NCI-H524 (cell line): Measurements from ENCODE around the gene LAMTOR5.
"Not testable (repeated sequence)": the region's sequence is repeated elsewhere in the genome, so short reads cannot be mapped to it uniquely, and the experiment has no call there.

Experiments
- DNase-seq, 2 experiments: peaks; one replicate each; lab custom pipeline; 2025; lab: John Stamatoyannopoulos, UW

The LAMTOR5 gene

DNA sequence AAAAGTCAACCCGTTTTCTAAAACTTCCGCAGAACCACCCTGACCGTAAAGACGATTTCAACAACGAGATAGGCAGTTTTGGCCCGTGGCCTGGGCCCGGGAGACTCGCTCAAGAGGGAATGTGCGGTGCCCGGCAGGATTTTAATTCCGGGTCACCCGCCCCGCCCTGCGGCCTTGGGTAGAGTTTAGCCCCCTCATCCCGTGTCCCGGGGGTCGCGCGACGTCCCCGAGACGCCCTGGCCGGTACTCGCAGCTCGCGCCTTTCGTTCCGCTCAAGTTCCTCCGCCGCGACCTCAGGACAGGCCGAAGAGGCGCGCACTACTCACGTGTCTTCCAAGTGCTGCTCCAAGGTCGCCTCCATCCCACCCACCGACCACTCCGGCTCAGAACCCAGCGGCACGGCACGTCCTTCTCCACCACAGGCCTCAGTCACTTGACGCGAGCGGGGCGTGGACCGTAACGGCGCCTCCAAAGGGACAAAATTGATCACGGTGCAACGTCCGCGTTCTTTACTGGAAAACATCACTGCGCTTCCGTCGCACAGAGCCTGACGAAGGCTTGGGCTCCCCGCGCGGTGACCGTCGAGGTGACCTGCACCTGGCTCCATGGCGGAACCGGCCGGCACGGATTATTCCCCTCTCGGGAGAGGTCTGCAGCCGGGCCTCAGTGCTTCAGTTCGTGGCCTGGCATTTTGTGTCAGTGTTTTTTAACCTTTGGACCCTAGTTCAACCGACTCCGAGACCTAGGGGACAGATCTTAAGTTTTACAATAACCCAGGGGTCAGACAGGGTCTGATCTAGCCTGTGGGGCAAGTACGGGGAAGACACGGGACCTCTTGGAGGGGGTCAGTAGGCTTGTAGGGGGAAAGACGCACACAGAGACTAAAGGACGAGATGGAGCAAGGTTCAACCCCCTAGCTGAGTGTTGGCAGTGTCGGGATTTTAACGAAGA, at the start of gene LAMTOR5:
Gene LAMTOR5 (minus strand): TSS at position 435 of the 951 bp plus-strand sequence. CDS start 74 bp downstream, at position 361.
- DNase-seq = peak; percentile 82 to 91

DNA sequence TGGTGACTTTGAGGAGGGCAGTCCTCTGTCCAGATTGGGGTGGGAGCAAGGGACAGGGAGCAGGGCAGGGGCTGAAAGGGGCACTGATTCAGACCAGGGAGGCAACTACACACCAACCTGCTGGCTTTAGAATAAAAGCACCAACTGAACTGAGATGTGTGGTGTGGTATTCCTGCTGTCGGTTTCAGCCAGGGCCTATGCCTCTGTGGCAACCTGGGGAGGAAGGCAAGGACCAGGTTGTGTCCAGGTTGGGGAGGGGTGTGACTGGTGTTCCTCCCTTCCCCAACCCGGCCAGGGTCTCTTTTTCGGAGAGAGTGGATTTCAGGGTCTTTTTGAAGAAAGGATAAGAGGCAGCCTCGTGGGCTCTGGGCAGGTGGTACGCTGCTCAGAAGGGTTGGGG, 49.7 kb upstream of the LAMTOR5 start:
- DNase-seq = no peak

DNA sequence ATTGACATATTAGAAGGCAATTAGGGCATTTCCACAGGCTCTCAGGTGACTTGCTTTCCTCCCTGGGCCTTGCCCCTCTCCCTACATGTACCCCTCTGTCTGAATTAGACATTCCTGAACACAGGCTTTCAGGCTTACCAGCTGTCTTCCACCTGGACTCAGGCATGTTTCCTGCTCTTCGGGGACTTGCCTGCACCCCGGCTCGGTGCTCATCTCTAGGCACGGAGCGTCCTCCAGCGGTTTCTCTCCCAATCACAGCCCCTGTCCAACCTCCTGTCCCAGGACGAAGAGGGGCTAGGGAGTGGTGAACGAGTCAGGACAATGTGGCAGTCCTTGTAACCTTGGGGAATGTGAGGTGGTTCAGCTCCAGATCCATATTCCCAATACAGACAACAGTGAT, 47.7 kb upstream of the LAMTOR5 start:
- no peak for DNase-seq

DNA sequence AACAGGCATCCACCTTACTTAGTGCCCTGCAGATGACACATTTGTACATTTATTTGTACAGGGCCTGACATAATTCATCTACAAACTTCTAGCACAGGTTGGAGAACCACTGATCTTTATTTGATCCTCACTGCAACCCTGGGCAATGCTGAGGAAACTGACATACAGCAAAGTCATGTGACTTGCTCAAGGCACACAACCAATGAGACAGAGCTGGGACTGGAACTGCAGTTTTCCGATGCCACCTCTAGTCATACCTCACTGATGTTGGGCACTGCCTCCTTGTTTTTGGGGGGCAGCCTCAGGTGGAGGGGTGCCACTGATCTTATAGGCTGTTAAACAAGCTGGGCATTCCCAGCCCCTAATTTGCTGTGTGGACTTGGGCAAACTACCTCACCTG, 46.8 kb upstream of the LAMTOR5 start:
- DNase-seq = no peak

DNA sequence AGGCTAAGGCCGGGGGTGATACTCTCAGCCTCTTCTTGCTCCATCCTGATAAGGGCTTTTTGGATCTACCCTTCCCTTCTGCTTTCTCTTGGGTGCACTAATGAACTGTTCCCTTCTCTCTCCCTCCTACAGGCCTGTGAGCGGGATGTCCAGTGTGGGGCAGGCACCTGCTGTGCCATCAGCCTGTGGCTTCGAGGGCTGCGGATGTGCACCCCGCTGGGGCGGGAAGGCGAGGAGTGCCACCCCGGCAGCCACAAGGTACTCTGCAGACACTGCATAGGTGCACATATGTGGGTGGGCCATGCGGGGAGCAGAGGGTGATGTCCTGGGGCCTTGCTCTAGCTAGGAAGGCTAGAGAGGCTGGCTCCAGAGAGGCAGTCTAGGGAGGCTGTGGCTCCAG, 46.3 kb upstream of the LAMTOR5 start:
- DNase-seq = no peak

DNA sequence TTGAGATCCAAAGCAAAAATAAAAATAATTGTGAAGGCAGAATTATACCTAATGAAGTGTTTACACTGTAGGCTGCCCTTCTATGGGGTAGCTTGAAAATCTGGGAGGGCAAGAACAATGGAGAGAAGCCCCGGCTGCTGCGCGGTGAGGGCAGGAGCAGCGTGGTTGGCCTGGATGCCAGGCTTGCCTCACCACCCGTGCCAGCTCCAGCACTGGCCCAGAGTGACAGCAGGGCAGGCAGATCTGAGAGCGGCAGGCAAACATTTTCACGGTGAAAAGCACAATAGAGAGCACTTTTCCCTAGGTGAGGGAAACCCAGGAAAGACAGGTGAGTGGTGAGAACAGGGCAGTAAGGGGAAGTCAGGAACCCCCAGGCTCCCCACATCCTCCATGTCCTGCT, 44.8 kb upstream of the LAMTOR5 start:
- DNase-seq = no peak

DNA sequence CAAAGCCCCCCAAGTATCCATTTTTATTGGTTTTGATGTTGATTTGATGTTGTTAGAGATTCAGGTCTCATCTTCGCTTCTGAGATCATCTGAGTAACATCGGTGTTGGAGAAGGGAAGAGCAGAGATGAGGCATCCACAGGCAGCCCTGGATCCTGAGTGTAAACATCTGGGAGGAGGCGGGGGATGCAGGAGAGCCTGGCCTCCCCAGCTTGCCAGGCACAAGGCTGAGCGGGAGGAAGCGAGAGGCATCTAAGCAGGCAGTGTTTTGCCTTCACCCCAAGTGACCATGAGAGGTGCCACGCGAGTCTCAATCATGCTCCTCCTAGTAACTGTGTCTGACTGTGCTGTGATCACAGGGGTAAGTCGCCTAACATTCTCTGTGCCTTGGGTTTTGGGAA, 43.4 kb upstream of the LAMTOR5 start, which contains the start of gene PROK1:
Gene PROK1 (plus strand): TSS at position 221 of the 400 bp plus-strand sequence. CDS start 68 bp downstream, at position 289.
- DNase-seq = no peak

DNA sequence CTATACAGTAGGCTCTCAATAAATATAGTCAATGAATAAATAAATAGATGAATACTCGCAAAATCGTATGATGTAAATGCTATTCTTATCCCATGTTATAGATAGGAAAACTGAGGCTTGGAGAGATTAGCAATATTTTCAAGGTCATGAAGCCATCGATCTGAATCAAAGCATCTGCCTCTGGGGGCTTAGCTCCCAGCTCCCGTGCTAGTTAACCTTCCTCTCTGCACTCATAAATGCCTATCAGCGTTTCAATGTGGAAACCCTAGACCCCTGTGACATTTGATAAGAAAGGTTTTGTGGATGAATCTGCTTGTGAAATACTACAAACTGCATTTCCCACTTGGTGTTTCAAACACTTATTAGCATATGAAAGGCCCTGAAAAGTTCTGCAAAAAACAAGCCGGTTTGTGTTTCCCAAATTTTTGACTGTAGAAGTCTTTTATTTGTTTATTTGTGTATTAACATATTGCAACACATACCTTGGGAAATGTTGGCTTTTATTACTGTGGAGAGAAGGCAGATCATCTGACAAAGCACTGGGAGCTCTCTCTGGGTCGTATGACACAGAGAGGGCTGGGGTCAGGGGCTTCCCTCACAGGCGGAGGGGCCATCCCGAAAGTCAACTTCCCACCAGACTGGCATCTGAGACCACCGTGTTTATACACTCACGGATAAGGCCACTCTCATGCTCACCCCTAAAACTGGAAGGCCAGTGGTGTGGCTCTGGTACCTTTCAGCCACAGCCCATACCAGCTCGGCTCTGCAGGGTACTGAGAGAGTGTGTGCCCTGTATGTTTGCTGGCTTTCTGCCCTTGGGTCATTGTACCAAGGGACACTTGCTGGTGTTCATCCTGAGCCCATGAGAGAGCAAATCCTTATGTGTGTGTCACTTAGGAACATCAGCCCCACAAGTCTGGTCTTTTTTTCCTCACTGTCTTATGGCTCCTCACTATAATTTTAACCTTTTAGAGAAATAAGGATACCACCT, 42.5 kb upstream of the LAMTOR5 start:
- no peak for DNase-seq

DNA sequence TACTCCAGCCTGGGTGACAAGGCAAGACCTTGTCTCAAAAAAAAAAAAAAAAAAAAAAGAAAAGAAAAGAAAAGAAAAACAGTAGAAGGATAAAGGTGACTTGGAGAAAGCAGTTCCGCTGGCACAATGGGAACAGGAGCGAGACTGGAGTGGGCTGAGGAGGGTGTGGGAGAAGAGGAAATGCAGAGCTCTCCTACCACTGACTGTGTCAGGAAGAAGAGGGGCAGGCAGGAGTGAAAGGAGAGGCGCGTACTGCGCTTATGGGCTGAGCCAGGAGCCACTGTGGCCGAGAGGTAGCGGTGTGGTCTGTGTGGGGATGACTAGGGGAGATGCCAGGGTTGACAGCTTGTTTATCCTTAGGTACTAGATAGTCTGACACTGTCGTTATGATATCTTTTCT, 37.1 kb upstream of the LAMTOR5 start:
- no peak for DNase-seq

DNA sequence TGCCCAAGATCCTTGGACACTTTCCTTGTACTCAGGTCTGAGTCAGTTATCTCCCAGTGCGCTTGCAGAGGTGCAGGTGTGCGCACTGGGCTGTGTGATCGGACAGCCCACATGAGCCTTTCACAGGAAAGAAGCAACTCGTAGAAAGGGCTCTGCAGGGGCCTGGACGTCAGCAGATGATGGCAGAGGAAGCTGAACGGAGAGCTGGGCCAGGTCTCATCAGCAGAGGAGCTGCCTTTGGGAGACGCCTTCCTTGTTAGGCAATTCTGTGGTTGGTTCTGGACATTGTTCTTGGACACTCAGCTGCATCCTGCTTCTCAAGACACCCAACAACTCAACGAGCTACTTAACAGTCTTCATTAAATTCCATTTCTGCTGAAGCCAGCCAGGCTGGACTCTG, 36.0 kb upstream of the LAMTOR5 start:
- no peak for DNase-seq

DNA sequence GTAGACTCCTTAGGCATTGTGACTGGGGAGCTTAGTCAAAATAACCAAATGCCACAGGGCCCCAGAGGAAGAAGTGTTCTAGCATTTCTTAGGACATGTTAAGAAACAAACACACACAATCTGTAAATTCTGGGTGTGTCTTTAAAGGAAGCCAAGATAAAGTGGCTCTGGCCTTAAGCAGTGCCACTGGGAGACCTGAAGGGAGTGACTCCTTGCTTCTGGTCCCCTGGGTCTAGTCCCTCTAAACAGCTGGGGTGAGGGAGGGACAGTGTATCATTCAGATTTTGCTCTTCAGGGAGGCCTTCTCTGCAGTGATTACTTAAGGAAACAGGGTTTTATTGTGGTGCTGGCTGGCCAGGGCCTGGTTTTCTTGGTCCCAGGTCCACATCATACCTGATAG, 34.4 kb upstream of the LAMTOR5 start:
- DNase-seq = no peak

DNA sequence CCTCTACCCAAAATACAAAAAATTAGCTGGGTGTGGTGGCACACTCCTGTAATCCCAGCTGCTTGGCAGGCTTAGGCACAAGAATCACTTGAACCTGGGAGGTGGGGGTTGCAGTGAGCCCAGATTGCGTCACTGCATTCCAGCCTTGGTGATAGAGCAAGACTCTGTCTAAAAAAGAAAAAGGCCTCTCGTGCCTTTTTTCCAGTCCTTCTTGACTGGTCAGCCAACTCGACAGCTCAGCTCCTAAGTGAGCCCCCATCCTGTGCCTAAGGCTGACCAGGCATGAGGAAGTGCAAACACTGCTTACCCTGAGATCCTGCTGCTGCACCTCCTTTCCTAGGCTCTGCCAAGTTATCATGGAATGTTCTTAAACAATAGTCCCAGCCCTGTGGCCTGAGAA, 33.4 kb upstream of the LAMTOR5 start:
- no peak for DNase-seq

DNA sequence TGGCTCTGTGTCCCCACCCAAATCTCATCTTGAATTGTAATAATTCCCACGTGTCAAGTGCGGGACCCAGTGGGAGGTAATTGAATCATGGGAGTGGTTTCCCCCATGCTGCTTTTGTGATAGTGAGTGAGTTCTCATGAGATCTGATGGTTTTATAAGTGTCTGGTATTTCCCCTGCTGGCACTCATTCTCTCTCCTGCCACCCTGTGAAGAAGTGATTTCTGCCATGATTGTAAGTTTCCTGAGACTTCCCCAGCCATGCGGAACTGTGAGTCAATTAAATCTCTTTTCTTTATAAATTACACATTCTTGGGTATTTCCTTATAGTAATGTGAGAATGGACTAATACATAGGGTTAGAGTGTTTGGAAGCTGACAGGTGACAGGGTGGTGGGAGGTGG, 32.4 kb upstream of the LAMTOR5 start:
- DNase-seq = not testable (repeated sequence)

DNA sequence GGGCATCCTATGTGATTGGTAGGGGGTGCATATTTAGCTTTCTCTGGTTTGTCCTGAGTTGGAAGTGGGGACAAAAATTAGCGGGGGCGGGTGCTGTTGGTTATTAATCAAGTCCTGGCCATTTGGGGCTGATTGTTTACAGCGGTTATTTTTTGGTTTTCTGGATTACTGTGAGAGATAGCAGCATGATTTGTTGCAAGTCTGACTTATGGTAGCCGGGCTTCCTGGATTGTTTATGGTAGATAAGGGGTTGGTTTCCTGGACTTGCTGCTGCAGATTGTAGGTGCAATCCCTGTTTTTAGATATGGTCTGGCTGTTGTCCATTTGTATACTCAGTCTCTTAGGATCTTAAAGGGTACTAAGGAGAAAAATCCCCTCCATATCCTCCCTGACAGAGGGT, 31.4 kb upstream of the LAMTOR5 start:
- DNase-seq = no peak

DNA sequence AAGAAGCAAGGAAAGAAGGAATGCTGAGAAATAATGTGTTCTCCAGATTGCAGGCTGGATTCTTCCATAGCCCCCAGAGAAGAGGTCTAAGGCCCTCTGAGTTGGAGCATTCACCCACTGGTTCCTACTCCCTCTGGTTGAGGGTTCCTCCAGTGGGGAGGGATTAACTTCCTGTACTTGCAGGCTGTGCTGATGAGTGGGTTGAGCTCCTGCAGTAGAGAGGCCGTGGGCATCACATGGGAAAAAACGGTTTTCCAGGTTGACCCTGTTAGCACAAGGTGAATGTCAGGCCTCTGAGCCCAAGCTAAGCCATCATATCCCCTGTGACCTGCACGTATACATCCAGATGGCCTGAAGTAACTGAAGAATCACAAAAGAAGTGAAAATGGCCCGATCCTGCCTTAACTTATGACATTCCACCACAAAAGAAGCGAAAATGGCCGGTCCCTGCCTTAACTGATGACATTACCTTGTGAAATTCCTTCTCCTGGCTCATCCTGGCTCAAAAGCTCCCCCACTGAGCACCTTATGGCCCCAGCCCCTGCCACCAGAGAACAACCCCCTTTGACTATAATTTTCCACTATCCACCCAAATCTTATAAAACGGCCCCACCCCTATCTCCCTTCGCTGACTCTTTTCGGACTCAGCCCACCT, 30.3 kb upstream of the LAMTOR5 start:
- DNase-seq = not testable (repeated sequence)

DNA sequence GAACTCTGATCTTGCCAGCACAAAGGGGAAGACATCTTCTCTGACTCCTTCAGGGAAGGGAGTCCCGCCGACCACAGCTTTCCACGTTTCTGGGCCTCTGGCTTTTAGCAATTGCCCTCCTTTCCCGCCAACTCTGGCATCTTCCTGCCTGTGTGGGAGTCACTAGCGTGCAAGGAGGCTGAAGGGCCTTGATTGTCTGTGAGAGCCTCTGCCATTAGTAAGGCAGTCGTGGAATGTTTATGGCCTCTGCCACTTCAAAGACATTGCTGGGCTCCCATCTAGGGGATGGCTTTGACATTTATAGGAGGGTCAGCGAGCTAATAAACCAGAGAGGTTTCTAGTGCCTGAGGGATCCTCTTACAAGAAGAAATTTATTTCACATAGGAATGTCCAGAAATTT, 29.1 kb upstream of the LAMTOR5 start:
- DNase-seq = no peak

DNA sequence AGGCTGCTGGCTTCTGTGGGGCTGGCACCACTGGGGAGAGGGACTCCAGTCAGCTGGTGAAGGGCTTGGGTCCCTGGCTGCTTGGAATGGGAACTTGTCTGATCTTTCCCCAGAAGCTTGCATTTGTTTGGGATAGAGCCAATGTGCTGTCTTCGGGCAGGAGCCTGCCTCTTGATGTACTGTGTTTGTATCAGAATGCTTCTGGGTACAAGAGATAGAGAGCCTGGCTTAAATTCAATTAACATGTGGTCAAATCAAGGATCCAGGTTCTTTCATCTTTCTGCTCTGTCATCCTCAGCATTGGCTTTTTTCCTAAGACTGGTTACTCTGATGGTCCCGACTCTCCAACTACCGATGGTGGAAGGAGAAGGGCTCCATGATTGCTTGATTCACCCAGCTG, 27.5 kb upstream of the LAMTOR5 start:
- no peak for DNase-seq

DNA sequence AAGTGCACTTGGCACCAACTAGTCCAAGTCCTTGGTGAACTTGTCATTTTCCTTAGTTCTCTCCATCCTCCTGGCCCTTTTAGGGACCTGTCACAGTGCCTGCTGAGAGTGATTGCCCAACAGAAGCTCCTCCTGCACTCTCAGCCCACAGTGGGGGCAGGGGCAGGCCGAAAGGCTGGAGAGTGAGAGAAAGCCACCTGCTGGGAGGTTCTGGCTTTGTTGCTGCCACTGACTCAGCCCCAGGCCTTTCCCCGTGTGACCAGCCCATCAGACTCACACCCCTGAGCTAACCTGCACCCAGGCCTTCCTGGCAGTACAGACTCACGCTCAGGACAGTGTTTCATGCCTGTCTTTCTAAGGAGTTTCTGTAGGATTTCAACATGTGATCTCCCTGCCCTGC, 26.3 kb upstream of the LAMTOR5 start:
- DNase-seq = peak in 1 of 2 experiments; percentile 7

DNA sequence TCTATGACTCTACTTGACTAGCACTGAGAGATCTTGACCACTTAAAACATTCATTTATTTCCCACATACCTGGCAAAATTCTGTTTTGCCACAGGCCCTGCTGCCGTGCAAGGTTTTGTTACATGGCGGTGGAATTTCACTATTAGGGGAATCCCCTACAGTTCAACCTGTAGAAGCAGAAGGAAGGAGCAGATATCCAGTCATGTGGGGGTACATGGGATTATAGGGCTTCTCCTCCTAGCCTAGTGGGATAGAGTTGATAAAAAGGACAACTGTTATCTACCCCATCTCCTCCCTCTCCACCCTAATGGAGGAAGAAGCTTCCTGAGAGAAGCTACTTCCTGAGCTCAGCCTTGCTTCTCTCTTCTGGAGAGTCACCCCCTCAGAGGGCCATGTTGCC, 25.7 kb upstream of the LAMTOR5 start:
- no peak for DNase-seq

DNA sequence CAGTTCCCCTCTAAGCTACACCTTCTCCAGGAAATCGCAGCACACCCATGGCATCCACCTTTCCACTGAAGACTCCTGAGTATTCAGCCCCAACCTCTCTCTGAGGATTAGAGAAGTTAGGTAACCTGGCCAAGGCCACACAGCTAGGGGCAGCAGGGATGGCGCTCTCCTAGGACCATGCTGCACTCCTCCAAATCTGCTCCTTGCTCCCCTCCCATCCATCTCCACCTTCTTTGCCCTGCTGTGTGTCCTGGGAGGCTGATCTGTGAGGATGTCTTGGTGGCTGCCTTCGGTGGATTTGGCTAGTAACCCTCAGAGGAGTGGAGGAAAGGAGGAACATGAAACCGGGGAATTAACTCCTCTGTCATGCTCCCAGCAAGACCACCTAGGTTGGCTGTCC, 23.4 kb upstream of the LAMTOR5 start:
- DNase-seq = no peak

DNA sequence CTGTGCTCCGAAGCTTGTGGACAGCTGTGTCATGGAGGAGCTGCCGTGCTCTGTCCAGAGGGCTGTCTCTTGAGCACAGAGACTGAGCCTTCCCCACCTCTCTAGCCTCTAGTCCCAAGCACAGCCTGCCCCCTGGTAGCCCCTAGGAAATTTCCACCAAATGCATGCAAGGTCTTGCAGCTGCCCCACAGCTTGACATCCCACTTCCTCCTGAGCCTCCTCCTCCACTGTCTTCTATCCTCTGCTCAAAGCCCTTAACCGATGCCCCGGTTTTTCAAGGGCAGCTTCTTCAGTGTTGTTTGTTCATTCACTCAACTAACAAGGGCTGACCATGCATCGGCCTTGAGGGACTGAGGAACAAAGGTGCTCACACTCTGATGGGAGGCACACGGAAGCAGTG, 22.9 kb upstream of the LAMTOR5 start:
- no peak for DNase-seq

DNA sequence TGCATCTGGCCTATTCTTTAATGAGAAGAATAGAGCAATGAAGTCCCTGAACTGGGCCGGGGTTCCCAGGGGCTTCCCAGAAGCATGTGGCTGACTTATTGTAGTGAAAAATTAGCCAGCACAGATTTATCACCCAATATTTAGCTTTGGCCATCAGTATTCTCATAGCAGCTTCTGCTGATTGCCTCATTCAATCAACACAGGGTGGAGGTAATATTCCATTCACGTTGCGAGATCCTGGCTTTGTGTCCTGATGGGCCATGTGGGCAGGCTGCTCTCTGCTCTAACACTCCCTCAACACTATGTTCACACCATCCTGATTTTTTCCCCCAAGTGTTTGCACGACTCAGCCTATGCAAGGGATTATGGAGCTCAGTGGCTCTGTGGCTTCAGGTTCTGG, 21.5 kb upstream of the LAMTOR5 start:
- DNase-seq = no peak
